HAP-1 (cell line): Measurements from ENCODE around the gene GOLGA8N.
A peak's percentile ranks its signal among the peaks of the same experiment; 100 is the strongest.

Source experiments
- DNase-seq, 2 experiments: peaks; one replicate each; pipeline ENCODE4 v3.0.0-alpha.2; 2016 to 2020; ENCODE audit warnings: low spot score in 2 of 2
- H3K27me3 ChIP-seq: fragments of 250-450 bp; sonication (Bioruptor Pico); 2 replicates; pipeline ENCODE4 v1.5.1; 2020; ENCODE audit warnings: low read depth, mild to moderate bottlenecking, moderate library complexity
- H3K36me3 ChIP-seq: fragments of 250-450 bp; sonication (Bioruptor Pico); replicated peaks from 2 replicates; pipeline ENCODE4 v1.5.1; 2020; ENCODE audit warnings: mild to moderate bottlenecking
- H3K4me1 ChIP-seq: fragments of 250-450 bp; sonication (Bioruptor Pico); 2 replicates; pipeline ENCODE4 v1.5.1; 2020; ENCODE audit warnings: mild to moderate bottlenecking
- H3K4me3 ChIP-seq: fragments of 250-450 bp; sonication (Bioruptor Pico); 2 replicates; pipeline ENCODE4 v1.5.1; 2020; ENCODE audit warnings: mild to moderate bottlenecking, moderate library complexity
- H3K9me3 ChIP-seq: fragments of 250-450 bp; sonication (Bioruptor Pico); 2 replicates; pipeline ENCODE4 v1.5.1; 2020; ENCODE audit warnings: mild to moderate bottlenecking, moderate library complexity
- in situ Hi-C: fragments of 300-500 bp; cut with MboI; formaldehyde crosslinking; loops from 3 replicates; pipeline ENCODE4 v1.14.3; 2020; ENCODE audit warnings: low sequenced_read_pairs, inconsistent platforms, mixed read lengths

GOLGA8N gene

DNA sequence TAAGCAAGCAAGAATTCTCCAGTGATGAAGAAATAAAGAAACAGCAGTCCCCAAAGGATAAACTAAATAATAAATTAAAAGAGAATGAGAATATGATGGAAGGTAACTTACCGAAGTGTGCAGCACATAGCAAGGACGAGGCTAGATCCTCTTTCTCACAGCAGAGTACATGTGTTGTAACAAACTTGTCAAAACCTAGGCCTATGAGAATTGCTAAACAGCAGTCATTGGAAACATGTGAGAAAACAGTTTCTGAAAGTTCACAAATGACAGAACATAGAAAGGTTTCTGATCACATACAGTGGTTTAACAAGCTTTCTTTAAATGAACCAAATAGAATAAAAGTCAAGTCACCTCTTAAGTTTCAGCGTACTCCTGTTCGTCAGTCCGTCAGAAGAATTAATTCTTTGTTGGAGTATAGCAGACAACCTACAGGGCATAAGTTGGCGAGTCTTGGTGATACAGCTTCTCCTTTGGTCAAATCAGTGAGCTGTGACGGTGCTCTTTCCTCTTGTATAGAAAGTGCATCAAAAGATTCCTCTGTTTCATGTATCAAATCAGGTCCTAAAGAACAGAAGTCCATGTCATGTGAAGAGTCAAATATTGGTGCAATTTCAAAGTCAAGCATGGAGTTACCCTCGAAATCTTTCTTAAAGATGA is 43.8 kb downstream of the GOLGA8N start:
- Histone ChIP-seq H3K36me3 (peaks cover 72% of the 10 kb centered on the region), H3K27me3 (no peaks in the 10 kb centered on the region), H3K4me3 (no peak overlapping the region), H3K9me3 (no peaks in the 10 kb centered on the region), H3K4me1 (no peaks in the 10 kb centered on the region)
- DNase-seq, result peak in 1 of 2 experiments; percentile 1
- in situ Hi-C loops, result no loop called here

DNA sequence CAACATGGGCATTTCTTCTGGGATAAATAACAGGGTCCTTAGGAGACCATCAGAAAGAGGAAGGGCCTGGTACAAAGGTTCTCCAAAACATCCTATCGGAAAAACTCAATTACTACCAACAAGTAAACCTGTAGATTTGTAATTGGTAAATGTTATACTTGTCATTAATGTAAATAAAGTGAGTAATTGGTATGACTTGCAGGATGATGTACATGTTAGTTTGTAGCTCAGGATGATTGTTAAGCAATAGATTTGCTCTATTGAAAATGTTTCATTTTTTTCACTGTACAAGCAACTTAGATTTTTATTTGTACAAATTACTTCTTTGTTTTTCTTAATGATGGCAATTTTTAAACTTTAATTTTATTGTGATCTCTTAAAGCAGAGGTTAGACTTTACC is 44.4 kb downstream of the GOLGA8N start:
- in situ Hi-C loops, result no loop called here
- DNase-seq, result no peak
- Histone ChIP-seq H3K27me3 (no peaks in the 10 kb centered on the region), H3K36me3 (peaks cover 70% of the 10 kb centered on the region), H3K4me1 (no peaks in the 10 kb centered on the region), H3K4me3 (no peak overlapping the region), H3K9me3 (no peaks in the 10 kb centered on the region)

DNA sequence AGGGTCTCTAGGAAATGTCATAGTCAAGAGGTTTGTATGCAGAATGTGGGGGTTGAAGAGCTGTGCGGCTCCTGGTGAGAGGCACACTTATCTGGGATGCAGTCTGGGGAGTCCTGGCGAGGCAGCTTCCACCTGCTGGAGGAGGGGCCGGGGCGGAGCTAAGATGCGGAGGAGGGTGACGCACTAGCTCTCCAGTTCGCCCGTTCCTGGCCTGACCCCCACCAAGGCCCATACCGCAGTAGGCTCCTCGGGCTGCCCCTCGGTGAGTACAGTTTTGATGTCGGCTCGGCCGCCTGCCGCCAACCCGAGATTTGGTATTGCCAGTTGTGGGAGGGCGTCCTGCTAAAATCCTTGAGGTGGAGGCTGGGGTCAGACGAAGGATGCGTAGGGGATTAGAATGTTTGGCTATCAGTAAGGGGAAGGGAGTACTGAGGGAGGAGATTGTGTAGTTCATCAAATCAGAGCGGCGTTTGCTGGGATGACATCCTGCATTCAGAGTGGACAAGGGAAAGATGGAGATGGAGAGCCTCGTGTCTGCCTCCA is 48.3 kb downstream of the GOLGA8N start, which contains the start of gene SCG5:
Gene SCG5, plus strand, starts transcription at position 194 of the 543 bp plus-strand sequence. CDS start 1,883 bp downstream, outside the sequence.
- Histone ChIP-seq H3K36me3 (peaks cover 32% of the 10 kb centered on the region), H3K4me1 (no peaks in the 10 kb centered on the region), H3K4me3 (no peak within 1 kb of the TSS), H3K9me3 (no peaks in the 10 kb centered on the region), H3K27me3 (no peaks in the 10 kb centered on the region)
- in situ Hi-C loops, result no loop called here
- peak in 1 of 2 experiments; percentile 2 for DNase-seq

DNA sequence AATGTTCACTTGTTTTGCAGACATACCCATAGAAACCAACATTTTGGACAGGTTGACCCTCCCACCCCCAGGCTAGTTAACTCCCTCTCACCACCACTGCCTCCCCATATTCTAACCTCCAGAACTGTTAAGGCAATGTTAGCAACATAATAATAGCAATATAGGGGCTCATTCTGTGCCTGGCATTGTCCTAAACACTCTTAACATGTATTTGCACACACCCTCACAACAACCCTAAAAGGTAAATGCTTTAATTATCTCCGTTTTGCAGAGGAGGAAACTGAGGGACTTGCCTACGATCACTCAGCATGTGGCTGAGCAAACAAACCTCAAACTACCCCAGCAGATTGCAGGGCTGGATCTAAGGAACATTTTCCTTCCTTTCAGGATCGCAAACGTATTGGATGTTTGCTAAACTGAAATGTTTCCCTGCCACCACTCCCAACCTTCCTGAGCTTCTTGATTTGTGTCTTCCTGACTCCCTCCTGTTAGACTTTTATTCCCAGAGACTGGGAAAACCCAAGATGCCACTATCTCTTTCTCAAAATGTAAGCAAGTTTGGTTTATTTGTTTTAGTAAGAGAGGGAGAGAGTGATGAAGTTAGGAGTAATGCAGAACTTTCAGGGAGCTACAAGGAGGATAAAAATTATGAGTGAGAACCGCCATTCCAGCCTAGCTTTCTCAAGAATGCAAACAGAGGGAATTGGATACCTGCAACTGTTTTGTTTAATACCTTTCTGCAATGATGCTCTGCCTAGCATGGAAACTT is 49.6 kb downstream of the GOLGA8N start:
- Histone ChIP-seq H3K4me3 (no peak overlapping the region), H3K4me1 (no peaks in the 10 kb centered on the region), H3K9me3 (no peaks in the 10 kb centered on the region), H3K36me3 (peaks cover 19% of the 10 kb centered on the region), H3K27me3 (no peaks in the 10 kb centered on the region)
- in situ Hi-C loops, result no loop called here
- DNase-seq, result peak in 1 of 2 experiments; percentile 1

DNA sequence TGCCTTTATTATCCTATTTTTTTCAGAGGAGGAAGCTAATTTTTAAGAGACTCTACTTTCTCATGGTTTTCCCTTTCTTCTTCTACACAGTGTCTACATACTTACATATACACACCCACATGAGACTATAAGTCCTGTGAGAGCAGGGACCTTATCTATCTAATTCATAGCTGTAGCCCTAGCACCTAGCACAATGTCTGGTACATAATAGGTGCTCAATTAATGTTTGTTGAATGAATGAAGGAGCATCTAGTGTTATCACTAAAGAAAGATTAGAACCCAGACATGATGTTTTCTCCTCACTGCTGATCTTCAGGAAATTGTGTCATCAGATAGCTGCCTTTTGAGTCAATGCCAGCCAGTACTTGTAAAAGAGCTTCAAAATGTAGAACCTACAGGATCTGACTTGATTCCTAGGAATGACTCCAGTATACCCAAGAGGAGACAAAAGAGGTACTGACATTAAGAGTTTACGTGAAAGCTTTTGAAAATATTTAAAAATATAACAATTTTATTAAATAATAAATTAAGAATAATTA is 50.7 kb downstream of the GOLGA8N start:
- DNase-seq, result peak in 1 of 2 experiments; percentile 1
- no peaks in the 10 kb centered on the region for H3K9me3 ChIP-seq
- H3K4me1 ChIP-seq, result no peaks in the 10 kb centered on the region
- no peak overlapping the region for H3K4me3 ChIP-seq
- in situ Hi-C loops, result no loop called here
- peaks cover 8% of the 10 kb centered on the region for H3K36me3 ChIP-seq
- H3K27me3 ChIP-seq, result no peaks in the 10 kb centered on the region

DNA sequence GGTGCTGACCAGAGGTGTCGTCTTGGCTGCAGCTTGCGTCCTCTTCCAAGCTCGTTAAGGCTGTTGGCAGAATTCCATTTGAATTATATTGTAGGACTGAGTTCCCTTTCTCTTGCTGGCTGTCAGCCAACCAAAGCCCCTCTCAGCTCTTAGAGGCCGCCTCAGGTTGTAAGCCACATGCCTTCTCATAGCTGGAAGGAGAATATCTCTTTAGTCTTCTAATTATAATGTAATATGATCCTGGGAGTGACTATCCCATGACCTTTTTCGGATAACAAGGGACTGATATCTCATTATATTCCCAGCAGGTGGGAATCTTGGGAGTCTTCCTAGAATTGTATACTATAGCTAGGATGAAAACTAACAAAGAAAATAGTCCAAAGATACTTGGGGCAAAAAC is 53.0 kb downstream of the GOLGA8N start:
- peak in 1 of 2 experiments; percentile 26 for DNase-seq
- in situ Hi-C loops, result no loop called here
- Histone ChIP-seq H3K9me3 (no peaks in the 10 kb centered on the region), H3K4me1 (no peaks in the 10 kb centered on the region), H3K4me3 (no peak overlapping the region), H3K27me3 (no peaks in the 10 kb centered on the region), H3K36me3 (no peaks in the 10 kb centered on the region)

DNA sequence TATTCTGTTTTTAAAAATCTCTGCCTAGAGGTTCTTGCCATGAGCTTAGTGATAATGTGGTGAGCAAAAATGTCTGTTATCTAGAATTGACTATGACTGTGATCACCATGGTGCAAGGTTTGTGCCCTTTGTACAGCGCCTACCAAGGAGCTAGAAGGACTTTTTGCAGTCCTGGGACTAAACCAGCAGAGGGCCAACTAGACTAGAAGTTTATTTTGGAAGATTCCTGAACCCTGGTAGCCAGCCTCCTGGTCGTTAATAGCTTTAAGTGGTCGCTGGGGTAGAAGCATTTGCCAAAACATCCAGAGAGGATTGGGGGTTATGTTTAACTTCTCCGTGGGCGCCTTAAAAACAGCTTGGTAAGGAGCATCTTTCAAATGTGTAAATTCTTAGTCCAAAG is 56.1 kb downstream of the GOLGA8N start:
- no peaks in the 10 kb centered on the region for H3K27me3 ChIP-seq
- no peaks in the 10 kb centered on the region for H3K9me3 ChIP-seq
- no peak for DNase-seq
- in situ Hi-C loops, result no loop called here
- no peaks in the 10 kb centered on the region for H3K4me1 ChIP-seq
- no peaks in the 10 kb centered on the region for H3K36me3 ChIP-seq
- no peak overlapping the region for H3K4me3 ChIP-seq

DNA sequence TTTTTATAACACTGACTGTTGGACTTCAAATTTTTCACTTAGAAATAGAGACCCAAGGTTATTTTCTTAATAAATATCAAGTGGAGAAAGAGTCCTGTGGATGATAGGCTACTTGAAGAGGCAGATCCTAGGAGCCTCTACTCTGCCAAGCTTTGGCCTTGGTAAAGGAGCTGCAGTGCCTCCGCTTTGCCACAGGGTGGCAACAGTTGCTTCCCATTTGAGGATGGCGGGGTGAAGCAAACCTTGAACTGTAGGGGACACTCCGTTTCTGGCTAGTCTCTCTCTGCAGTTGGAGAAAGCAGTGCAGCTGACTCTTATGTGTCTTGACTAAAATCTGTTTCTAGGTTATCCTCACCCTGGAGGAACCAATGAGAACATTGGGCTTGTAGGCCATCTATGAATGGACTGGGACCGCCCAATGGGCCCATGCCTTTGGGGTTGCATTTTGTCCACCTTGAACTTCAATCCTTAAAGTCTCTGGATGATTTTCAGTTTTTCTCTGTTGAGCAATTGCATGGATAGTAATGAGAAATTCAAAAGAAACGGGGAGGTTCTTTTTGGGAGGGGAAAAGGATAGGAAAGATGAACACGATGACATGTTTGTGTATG is 58.1 kb downstream of the GOLGA8N start:
- peak; percentile 42 to 68 for DNase-seq
- in situ Hi-C loops, result loop anchor here (10.0 to 25.0 kb wide), 2 partner anchors 343 to 486 kb away; no protein-coding TSS in a partner anchor
- Histone ChIP-seq H3K9me3 (no peaks in the 10 kb centered on the region), H3K4me3 (no peak overlapping the region), H3K4me1 (no peaks in the 10 kb centered on the region), H3K36me3 (no peaks in the 10 kb centered on the region), H3K27me3 (no peaks in the 10 kb centered on the region)

DNA sequence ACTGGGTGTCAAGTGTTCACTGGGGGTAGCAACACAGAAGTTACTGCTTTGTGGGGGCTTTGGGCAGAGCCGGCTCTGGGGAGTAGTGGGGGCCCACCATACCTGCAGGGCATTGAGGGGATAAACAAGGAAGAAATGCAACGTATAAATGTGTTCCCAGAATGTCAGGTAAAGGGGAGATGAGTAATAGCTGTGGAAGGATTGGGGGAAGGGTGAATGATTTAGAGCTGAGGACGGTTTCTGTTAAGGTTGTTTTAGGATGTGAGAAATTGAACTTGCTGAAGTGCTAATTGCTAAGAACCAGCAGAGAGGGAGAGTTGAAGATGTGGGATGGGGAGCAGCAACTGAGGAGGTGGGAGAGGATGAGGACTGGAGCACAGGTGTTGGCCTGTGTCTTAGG is 58.9 kb downstream of the GOLGA8N start:
- no peak for DNase-seq
- H3K9me3 ChIP-seq, result no peaks in the 10 kb centered on the region
- no peaks in the 10 kb centered on the region for H3K36me3 ChIP-seq
- in situ Hi-C loops, result loop anchor here (10.0 to 25.0 kb wide), 2 partner anchors 343 to 485 kb away; no protein-coding TSS in a partner anchor
- no peaks in the 10 kb centered on the region for H3K4me1 ChIP-seq
- no peak overlapping the region for H3K4me3 ChIP-seq
- no peaks in the 10 kb centered on the region for H3K27me3 ChIP-seq

DNA sequence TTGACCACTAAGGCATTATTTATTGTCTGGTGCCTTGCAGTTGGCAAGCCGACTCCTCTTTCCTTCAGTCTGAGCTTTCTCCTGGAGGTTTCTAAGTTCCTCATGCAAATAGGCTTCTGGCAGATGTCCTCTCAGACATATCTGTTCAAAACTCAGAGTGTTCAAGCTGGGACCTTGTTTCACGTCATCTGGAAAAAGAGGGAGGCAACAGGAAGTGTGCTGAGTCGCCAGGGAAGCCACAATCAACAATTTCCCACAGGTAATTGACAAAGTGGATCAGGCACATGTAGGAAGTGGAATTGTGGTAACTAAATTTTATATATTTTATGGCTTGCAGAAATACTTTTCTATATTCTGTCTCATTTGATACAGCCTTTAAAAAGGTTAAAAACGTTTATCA is 62.8 kb downstream of the GOLGA8N start:
- Histone ChIP-seq H3K27me3 (no peaks in the 10 kb centered on the region), H3K4me1 (no peaks in the 10 kb centered on the region), H3K4me3 (no peak overlapping the region), H3K9me3 (no peaks in the 10 kb centered on the region), H3K36me3 (no peaks in the 10 kb centered on the region)
- no peak for DNase-seq
- in situ Hi-C loops, result loop anchor here (10.0 to 25.0 kb wide), 2 partner anchors 339 to 481 kb away; no protein-coding TSS in a partner anchor

DNA sequence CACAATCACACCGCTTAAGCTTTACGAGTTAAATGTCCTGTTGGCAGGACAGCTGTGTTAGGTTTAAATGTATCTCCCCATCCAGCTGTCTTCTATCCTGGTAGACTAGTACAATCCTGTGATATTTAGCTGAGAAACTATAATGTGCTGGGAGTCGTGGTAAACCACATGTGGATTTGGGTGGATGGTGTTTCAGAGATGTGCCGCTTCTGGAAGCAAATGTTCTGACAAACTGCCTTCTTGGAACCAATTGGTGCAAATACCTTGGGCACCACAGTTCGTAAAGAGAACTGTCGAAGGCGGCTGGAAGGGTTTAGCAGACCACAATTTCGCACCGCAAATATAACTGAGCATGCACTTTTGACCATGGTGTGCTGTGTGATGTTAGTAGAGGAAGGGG is 63.2 kb downstream of the GOLGA8N start:
- H3K27me3 ChIP-seq, result no peaks in the 10 kb centered on the region
- DNase-seq, result no peak
- no peaks in the 10 kb centered on the region for H3K36me3 ChIP-seq
- H3K9me3 ChIP-seq, result no peaks in the 10 kb centered on the region
- no peak overlapping the region for H3K4me3 ChIP-seq
- no peaks in the 10 kb centered on the region for H3K4me1 ChIP-seq
- in situ Hi-C loops, result loop anchor here (10.0 to 25.0 kb wide), 2 partner anchors 338 to 481 kb away; no protein-coding TSS in a partner anchor
